Gastroesophageal sphincter (tissue), 4 donors: ENCODE results near the gene KRT12. TPM values are rescaled to one million over a fixed set of nuclear protein-coding genes. Genes with fewer than 3 reads are reported as not detected.

Experiments used
- ATAC-seq: fragments of 150-250 bp; one replicate; pipeline ENCODE4 v1.9.1; 2016; ENCODE audit warnings: mild to moderate bottlenecking, moderate library complexity
- H3K27ac ChIP-seq, 4 donors: fragments of 200-600 bp; sonication (generic) in 3 of 4; 1 replicate in 3 of 4; 2 replicates in 1 of 4; pipeline ENCODE4 v1.5.1; 2016 to 2019
- H3K27me3 ChIP-seq: fragments of 200-600 bp; sonication (generic); one replicate; pipeline ENCODE4 v1.5.1; 2019
- H3K36me3 ChIP-seq, 2 donors: fragments of 200-600 bp; sonication (generic); one replicate each; pipeline ENCODE4 v1.5.1; 2019; ENCODE audit warnings: control low read depth in 1 of 2
- H3K4me1 ChIP-seq, 3 donors: fragments of 200-600 bp; sonication (generic); 1 replicate in 2 of 3; 2 replicates in 1 of 3; pipeline ENCODE4 v1.5.1; 2016 to 2019; ENCODE audit warnings: control low read depth in 2 of 3
- H3K4me3 ChIP-seq, 2 donors: fragments of 200-600 bp; sonication (generic); one replicate each; pipeline ENCODE4 v1.5.1; 2019; ENCODE audit warnings: mild to moderate bottlenecking in 1 of 2, moderate library complexity in 1 of 2
- H3K9me3 ChIP-seq, 3 donors: fragments of 200-600 bp; sonication (generic); one replicate each; pipeline ENCODE4 v1.5.1; 2017 to 2019; ENCODE audit warnings: control low read depth in 2 of 3
- EP300 ChIP-seq: sonication (generic); formaldehyde crosslinking; IDR thresholded peaks from one replicate; pipeline ENCODE4 v1.6.1; 2017; ENCODE audit warnings: antibody characterized with exemption, mild to moderate bottlenecking
- POLR2A ChIP-seq, 2 donors: fragments of 450-650 bp; IDR thresholded peaks; one replicate each; pipeline ENCODE4 v1.6.1; 2017; ENCODE audit warnings: antibody characterized with exemption in 2 of 2, mild to moderate bottlenecking in 2 of 2, moderate library complexity in 1 of 2
- POLR2AphosphoS5 ChIP-seq: sonication (generic); formaldehyde crosslinking; IDR thresholded peaks from one replicate; pipeline ENCODE4 v1.6.1; 2017; ENCODE audit warnings: antibody characterized with exemption
- WGBS, 2 donors: methylation state at CpG; one replicate each; pipeline ENCODE4 v1.1.5; 2018; ENCODE audit warnings: low coverage in 1 of 2; 5-methylcytosine and 5-hydroxymethylcytosine counted together
- total RNA-seq, 4 donors: library from RNA; depleted of rRNA; stranded (reverse); fragments of >200 nt; gene quantifications; one replicate each; pipeline ENCODE4 v1.1.0, GENCODE V29; 2016
- TF ChIP-seq, protein P1 (sequence below), 4 experiments: fragments of 200-600 bp in 2 of 4; fragments of 450-650 bp in 2 of 4; sonication (generic) in 1 of 4; IDR thresholded peaks; one replicate each; pipeline ENCODE4 v1.5.1; 2017 to 2019; ENCODE audit warnings: antibody characterized with exemption in 4 of 4, mild to moderate bottlenecking in 2 of 4, moderate library complexity in 2 of 4

Gene KRT12
- total RNA-seq = not detected

DNA sequence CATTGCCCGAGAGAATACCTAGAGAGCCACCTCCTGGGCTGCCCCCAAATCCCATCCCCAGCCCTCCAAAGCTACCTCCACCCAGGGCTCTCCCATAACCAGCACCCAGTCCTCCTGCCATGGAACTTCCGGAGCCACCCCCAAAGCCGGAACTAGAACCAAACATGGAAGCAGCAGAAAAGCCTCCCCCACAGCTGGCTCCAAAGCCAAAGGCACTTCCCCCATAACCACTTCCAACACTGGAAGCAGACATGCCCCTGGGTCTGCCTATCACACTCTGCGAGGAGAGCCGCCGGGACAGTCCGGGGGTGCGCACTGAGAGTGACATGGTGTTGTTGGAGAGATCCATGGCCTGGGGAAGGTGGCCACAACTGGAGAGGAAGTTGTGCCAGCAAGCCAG is at the start of gene KRT12:
KRT12 (minus strand) TSS at position 386 of the 400 bp plus-strand sequence; CDS start at position 349, 37 bp downstream.
- no peaks in the 10 kb centered on the region for H3K36me3 ChIP-seq
- no peak within 1 kb of the TSS for H3K4me3 ChIP-seq
- TF ChIP-seq POLR2AphosphoS5 = no peak
- TF ChIP-seq, protein P1, sequence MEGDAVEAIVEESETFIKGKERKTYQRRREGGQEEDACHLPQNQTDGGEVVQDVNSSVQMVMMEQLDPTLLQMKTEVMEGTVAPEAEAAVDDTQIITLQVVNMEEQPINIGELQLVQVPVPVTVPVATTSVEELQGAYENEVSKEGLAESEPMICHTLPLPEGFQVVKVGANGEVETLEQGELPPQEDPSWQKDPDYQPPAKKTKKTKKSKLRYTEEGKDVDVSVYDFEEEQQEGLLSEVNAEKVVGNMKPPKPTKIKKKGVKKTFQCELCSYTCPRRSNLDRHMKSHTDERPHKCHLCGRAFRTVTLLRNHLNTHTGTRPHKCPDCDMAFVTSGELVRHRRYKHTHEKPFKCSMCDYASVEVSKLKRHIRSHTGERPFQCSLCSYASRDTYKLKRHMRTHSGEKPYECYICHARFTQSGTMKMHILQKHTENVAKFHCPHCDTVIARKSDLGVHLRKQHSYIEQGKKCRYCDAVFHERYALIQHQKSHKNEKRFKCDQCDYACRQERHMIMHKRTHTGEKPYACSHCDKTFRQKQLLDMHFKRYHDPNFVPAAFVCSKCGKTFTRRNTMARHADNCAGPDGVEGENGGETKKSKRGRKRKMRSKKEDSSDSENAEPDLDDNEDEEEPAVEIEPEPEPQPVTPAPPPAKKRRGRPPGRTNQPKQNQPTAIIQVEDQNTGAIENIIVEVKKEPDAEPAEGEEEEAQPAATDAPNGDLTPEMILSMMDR (IDR thresholded peaks at IDR 0.05) = no peak
- no peak for TF ChIP-seq POLR2A (IDR thresholded peaks at IDR 0.05)
- no peak for TF ChIP-seq EP300
- H3K27me3 ChIP-seq = peaks cover 27% of the 10 kb centered on the region
- H3K27ac ChIP-seq = no peak within 1 kb of the TSS
- 81% methylated on average over 7 of the region's 8 CpGs; no CpG with 5 or more reads in 1 of the 2 donors for WGBS, 2 donors
- H3K9me3 ChIP-seq = no peaks in the 10 kb centered on the region
- no peaks in the 10 kb centered on the region for H3K4me1 ChIP-seq
- no peak for ATAC-seq

DNA sequence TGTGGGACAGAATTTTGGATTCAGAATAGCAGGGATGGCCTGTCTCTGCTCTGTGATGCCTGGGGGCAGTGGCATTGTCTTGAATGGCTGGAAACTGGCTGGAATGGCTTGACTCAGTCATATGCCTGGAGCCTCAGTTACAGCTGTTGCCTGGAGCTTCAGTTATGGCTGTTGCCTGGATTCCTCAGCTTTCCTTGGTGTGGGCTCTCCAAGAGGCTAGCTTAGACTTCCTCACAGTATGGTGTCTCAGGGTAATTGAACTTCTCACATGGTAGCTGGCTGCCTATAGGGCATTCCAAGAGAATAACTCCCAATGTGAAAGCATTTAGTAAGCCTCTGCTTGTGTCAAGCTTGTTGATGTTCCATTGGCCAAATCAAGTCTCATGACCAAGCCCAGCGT is 49.3 kb upstream of the KRT12 start:
- Histone ChIP-seq H3K4me3 (no peak overlapping the region), H3K36me3 (no peaks in the 10 kb centered on the region), H3K9me3 (no peaks in the 10 kb centered on the region), H3K27me3 (no peaks in the 10 kb centered on the region), H3K4me1 (no peaks in the 10 kb centered on the region), H3K27ac (no peak overlapping the region)
- no peak for ATAC-seq
- 25 to 88% methylated on average over 1 of the region's 1 CpG for WGBS, 2 donors
- TF ChIP-seq EP300 (no peak), POLR2A (IDR thresholded peaks at IDR 0.05) (no peak), POLR2AphosphoS5 (no peak)
- TF ChIP-seq, protein P1 (IDR thresholded peaks at IDR 0.05) = no peak

DNA sequence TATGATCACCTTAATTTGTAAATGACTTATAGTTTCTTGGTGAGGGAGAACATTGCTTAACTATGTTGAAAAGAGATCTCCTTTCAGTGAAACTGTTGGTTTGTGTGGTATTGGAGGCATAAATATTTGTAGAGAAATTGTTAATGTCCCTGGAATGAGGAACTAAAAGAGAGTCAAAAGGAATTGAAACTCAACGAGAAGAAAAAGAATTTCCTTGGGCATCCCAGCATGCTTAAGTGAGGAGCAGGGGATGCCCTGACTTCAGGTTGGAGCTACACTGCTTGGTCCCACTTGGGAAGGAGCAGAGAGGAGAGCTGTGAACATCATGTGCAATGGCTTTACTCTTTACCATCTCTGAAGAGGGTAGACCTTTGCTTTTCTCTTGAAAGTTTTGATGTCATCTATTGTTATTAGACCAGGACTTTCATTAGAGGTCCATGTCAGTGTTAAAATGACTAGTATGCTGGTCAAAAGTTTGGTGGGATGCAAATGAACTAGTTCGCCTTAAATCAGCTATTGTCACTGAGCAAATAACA is 48.8 kb upstream of the KRT12 start:
- Histone ChIP-seq H3K36me3 (no peaks in the 10 kb centered on the region), H3K27ac (no peak overlapping the region), H3K9me3 (no peaks in the 10 kb centered on the region), H3K4me1 (peaks cover 0 to 4% (median 0%) of the 10 kb centered on the region in 3 donors), H3K4me3 (no peak overlapping the region), H3K27me3 (no peaks in the 10 kb centered on the region)
- ATAC-seq = no peak
- TF ChIP-seq EP300 = no peak
- WGBS, 2 donors = 0 to 61% methylated on average over 1 to 2 of the region's 2 CpGs

DNA sequence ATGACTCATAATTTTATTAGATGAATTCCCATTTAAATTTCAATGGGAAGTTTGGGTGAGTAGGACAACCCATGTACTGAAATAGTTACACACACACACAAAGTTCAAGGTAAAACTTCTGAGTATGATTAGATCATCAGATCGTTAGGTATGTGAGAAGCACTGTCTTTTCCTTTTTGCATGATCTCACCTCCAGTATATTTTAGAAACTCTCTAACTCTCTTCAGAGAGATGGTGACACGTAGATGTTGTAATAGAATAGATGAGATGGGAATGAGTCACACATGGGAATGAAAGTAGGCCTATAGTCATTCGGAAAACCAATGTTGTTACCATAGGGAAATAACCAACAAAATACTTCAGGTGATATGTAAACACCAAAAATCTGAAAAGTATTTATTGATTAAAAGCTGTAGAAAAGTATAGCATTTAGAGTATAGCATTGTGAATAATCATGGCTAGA is 48.2 kb upstream of the KRT12 start:
- Histone ChIP-seq H3K27me3 (no peaks in the 10 kb centered on the region), H3K4me1 (peaks cover under 1 to 9% (median 3%) of the 10 kb centered on the region in 3 donors), H3K4me3 (no peak overlapping the region), H3K9me3 (no peaks in the 10 kb centered on the region), H3K36me3 (no peaks in the 10 kb centered on the region), H3K27ac (no peak overlapping the region)
- ATAC-seq = no peak
- TF ChIP-seq, protein P1 (IDR thresholded peaks at IDR 0.05) = no peak
- TF ChIP-seq EP300 (no peak), POLR2AphosphoS5 (no peak), POLR2A (IDR thresholded peaks at IDR 0.05) (no peak)
- 34 to 43% methylated on average over 3 of the region's 3 CpGs for WGBS, 2 donors

DNA sequence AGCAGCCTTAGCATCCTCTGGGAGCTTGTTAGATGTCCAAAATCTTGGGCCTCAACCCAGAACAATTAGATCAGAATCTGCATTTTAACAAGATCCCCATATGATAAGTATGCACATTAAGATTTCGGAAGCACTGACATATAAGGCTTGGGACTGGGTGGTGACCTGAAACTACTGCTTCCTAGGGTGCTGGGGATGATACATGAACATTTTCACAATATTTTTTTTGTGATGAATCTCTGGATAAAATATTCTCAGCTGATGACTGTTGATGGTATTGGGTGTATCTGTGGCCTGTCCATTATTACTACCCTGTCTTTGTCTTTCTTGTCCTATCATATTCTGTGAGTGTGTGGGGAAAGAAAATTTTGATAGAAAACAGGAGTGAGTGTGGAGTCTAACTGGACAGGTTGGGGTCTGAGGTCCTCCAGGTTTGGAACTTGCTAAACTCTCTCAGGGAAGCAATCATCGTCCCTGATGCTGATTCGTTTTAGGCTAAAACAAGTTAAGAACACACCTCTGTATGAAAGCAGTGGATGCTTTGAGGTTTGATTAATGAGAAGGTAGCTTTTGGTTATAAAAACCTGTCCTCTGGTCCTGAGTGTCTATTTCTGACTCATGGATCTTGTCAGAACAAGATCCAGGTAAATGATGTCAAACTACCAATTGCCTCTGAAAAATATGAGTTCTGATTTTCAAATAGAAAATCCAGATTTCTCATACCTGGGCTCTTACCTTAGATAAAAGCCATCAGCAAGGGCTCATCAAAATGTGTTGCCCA is 47.2 kb upstream of the KRT12 start:
- no peak overlapping the region for H3K27ac ChIP-seq
- H3K36me3 ChIP-seq = no peaks in the 10 kb centered on the region
- no peaks in the 10 kb centered on the region for H3K9me3 ChIP-seq
- H3K4me3 ChIP-seq = no peak overlapping the region
- TF ChIP-seq POLR2A (IDR thresholded peaks at IDR 0.05) (no peak), POLR2AphosphoS5 (no peak), EP300 (no peak)
- TF ChIP-seq, protein P1 (IDR thresholded peaks at IDR 0.05) = no peak
- peaks cover 8 to 19% (median 9%) of the 10 kb centered on the region in 3 donors for H3K4me1 ChIP-seq
- no peak for ATAC-seq
- no peaks in the 10 kb centered on the region for H3K27me3 ChIP-seq
- 73 to 100% methylated on average over 1 to 3 of the region's 3 CpGs for WGBS, 2 donors
